HG02759 (cell line): ENCODE measurements around the gene SS18.
A peak's percentile ranks its signal among the peaks of the same experiment; 100 is the strongest.

ENCODE experiments used
- ATAC-seq: cut with Tn5 transposase; IDR thresholded peaks from one replicate; pipeline ENCODE4 v1.9.1; 2021; ENCODE audit warnings: mild to moderate bottlenecking, moderate library complexity; ENCODE audit not compliant: unreplicated experiment

The SS18 gene

GRCh38 chr18:26003817-26004216, 86.6 kb downstream of the SS18 start:
- no peak for ATAC-seq

- no peak for ATAC-seq
Measured at GRCh38 chr18:26003356-26003755, 87.1 kb downstream of the SS18 start.

- ATAC-seq: peak; percentile 39
Measured at GRCh38 chr18:26002375-26002910, 88.0 kb downstream of the SS18 start.

GRCh38 chr18:25998461-25998860, 92.0 kb downstream of the SS18 start:
- no peak for ATAC-seq

GRCh38 chr18:25992566-25992965, 97.8 kb downstream of the SS18 start:
- ATAC-seq: no peak

GRCh38 chr18:25990473-25990872, 99.9 kb downstream of the SS18 start:
- no peak for ATAC-seq

- ATAC-seq: no peak
Measured at GRCh38 chr18:25985707-25986394, 104.6 kb downstream of the SS18 start.

- no peak for ATAC-seq
Measured at GRCh38 chr18:25983730-25984129, 106.7 kb downstream of the SS18 start.

GRCh38 chr18:25982961-25983360, 107.5 kb downstream of the SS18 start:
- ATAC-seq: no peak

- no peak for ATAC-seq
Measured at GRCh38 chr18:25982153-25982552, 108.3 kb downstream of the SS18 start.

GRCh38 chr18:25979369-25980040, 110.9 kb downstream of the SS18 start:
- no peak for ATAC-seq

GRCh38 chr18:25976554-25976953, 113.9 kb downstream of the SS18 start:
- no peak for ATAC-seq

- no peak for ATAC-seq
Measured at GRCh38 chr18:25974630-25975077, 115.8 kb downstream of the SS18 start.
